Epithelial cell of esophagus (primary cell): Measurements from ENCODE around the gene PTTG1.
A peak's percentile ranks its signal among the peaks of the same experiment; 100 is the strongest.

Source experiments
- DNase-seq: peaks from one replicate; pipeline ENCODE4 v3.0.0; 2010; ENCODE audit warnings: low read depth
- H3K4me3 ChIP-seq: 2 replicates; pipeline ENCODE4 v1.5.1; 2011; ENCODE audit warnings: mild to moderate bottlenecking, low read length, control low read depth
- TF ChIP-seq, protein P1 (sequence below): IDR thresholded peaks from 2 replicates; pipeline ENCODE4 v1.5.1; 2011; ENCODE audit warnings: low read depth, mild to moderate bottlenecking, low read length, control low read depth, inconsistent platforms; ENCODE audit not compliant: insufficient read depth; ENCODE audit errors: missing control alignments

Gene PTTG1

DNA sequence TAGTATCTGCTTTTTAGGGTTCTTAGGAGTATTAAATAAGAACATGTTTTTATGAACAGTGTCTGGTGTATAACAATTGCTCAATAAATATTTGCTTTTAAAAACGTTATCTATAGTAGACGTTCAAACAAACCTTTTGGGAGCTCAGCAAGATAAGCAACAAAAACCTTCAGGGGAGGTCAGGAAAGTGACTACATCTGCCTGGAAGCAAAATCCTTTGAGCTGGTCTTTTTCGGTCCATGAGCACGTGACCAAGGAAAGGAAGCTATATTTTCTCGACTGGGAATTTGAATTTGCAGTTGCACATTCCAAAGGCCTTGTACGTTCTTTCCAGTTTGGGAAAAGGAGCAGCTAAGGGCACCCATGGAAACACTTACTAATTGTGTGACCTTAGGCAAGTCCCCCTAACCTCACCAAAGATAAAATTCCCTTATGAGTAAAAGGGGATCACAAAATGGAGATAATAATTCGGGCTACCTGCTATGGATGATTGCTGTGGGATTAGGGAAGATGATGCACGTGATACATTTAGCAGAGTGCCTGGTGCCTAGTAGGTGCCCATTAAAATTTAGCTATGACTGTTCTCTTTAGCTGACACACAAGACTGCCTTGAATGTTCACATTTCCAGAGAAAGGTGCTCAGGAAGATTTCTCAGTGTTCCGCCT is 45.4 kb downstream of the PTTG1 start:
- TF ChIP-seq, protein P1, sequence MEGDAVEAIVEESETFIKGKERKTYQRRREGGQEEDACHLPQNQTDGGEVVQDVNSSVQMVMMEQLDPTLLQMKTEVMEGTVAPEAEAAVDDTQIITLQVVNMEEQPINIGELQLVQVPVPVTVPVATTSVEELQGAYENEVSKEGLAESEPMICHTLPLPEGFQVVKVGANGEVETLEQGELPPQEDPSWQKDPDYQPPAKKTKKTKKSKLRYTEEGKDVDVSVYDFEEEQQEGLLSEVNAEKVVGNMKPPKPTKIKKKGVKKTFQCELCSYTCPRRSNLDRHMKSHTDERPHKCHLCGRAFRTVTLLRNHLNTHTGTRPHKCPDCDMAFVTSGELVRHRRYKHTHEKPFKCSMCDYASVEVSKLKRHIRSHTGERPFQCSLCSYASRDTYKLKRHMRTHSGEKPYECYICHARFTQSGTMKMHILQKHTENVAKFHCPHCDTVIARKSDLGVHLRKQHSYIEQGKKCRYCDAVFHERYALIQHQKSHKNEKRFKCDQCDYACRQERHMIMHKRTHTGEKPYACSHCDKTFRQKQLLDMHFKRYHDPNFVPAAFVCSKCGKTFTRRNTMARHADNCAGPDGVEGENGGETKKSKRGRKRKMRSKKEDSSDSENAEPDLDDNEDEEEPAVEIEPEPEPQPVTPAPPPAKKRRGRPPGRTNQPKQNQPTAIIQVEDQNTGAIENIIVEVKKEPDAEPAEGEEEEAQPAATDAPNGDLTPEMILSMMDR = no peak
- no peak overlapping the region for H3K4me3 ChIP-seq

DNA sequence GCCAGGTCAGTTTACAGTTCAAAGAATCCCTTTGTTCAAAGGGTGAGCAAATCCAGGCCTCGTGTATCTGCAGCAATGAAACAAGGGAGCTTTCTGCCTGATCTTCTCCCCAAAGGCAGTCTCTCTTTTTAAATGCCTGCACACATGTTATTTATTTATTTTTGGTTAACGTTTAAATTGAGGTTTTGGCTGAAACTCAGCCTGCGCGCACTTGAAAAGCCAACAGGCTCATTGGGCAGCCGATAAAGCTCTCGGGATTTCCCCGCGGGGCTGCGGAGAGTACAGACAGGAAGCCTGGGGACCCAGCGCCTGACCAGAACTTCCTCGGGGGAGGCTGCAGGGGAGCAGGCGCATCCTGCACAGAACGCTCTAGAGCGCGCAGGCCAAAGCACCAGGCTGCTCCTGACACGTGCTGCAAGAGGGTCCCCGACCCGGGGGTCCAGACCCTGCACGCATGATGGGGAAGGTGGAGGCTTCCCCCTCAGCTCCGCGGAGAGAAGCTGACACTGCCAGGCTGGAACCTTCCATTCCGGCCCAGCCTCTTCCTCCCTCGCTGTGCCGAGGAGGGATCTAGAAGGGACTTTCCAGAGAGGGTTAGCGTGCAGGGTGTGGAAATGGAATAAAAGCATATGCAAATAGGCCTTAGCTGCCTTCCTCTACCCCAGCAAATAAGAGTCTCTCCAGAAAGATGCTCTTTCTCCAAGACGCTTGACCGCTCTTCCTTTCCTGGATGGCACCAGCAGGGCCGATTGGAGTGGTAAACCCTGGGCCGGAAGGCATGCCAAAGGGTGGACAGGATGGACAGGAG is 46.1 kb downstream of the PTTG1 start:
- H3K4me3 ChIP-seq = no peak overlapping the region
- peak; percentile 81 for DNase-seq
- TF ChIP-seq, protein P1 = no peak

More for the DNA sequence above, 45.4 kb downstream of the PTTG1 start:
- peak; percentile 16 for DNase-seq

DNA sequence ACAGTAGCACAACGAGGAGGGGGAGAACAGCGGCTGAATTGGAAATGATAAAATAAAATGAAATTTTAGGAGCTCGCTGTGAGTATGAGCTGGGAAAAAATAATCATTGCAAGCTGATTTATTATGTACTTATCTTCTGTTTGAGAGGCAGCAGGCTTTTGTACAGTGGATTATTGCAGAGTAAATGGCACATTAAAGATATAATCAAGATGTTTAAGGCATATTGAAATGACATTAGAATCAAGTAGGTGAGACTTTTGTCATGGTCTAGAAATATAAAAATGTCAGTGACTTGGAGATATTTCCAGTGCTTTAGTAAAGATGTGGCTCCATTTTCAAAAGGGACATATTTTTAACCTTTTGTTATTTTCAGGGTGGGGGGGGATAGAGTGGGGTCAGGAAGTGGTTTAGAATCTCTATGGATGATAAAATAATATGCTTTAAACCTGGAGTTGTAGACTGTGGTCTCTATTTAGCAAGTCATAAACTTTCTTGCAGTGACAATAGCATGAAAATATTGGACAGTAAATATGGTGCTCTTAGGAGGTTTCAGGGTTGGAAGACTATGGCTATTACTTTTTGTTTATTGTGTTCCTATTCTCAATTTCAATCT is 46.8 kb downstream of the PTTG1 start:
- no peak overlapping the region for H3K4me3 ChIP-seq
- TF ChIP-seq, protein P1 = no peak
- no peak for DNase-seq

DNA sequence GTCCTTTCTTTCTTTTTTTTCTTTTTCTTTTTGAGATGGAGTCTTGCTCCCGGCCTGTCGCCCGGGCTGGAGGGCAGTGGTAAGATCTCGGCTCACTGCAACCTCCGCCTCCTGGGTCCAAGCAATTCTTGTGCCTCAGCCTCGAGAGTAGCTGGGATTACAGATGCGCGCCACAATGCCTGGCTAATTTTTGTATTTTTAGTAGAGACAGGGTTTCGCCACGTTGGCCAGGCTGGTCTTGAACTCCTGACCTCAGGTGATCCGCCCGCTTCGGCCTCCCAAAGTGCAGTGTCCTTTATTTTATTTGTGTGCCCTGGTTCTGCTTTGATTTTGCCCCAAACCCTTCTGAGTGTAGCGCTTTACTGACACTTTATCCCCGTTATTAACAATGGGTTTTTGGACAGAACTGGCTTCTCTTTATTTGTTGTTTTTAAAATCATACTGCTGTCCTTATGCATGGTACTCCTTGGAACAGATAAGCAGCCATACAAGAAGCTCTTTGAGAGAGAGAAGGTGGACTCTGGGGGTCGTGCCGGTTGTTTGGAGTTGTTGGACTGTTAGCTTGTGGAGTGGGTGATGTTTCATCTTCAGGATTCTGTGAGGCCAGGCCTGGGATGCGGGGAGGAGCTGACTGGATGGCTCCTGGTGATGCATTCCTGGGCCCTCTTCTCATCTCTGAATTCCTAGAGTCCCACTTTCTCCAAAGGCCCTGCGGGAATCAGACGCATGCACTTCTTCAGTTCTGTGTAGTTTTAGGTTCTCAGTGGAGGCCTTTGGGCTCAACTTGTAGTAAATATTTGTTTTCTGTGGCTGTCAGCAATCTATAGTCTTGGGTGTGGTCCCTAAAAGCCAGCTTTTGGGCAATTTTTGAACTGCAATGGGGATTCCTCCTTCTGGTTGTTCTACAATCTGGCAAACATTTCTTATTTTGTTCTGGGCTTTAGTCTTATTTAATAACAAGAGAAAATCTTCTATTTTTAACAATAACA is 47.8 kb downstream of the PTTG1 start:
- no peak overlapping the region for H3K4me3 ChIP-seq
- TF ChIP-seq, protein P1 = no peak
- DNase-seq = no peak

DNA sequence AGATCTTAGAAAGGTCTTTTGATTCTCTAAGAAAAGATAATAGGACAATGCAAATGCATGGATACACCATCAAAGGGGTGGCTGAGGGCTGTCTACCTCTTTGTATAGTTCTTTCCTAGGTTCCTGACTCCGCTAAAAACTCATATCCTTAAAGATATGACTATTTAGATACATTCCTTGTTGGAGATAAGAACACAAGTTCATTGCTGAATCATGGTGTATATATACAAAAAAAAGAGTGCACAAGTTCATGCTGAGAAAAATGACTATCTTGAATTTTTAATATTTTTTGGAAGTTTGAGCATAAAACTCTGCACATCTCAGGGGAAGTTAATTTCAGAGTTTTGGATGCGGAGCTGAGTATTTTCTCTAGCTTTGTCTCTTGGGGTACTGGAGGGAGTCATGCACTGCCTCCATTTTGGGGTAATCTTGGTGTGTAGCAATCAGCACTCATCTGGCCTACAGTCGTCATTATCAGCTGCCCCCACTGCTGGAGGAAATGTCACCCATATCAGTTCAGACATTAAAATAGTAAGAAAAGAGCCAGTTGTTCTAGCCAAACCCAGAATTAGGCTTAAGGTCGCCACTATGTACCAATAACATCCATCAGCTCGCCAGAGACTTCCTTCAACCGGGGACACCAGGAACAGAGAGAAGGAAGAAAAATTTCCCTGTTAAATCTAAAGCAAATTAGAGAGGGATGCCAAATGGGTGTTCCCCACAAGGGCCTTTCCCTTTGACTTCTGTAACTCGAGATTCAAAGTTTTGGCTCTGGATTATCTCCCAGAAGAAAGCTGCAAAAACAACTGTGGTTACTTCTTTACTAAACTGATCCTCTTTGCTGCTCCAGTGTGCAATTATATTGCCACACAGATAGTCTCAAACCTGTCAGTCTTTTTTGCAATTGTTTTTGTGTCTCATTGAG is 49.0 kb downstream of the PTTG1 start:
- DNase-seq = no peak
- TF ChIP-seq, protein P1 = no peak
- H3K4me3 ChIP-seq = no peak overlapping the region
